Measurements from ENCODE around the gene GBF1.
"Not testable (repeated sequence)": the region's sequence is repeated elsewhere in the genome, so short reads cannot be mapped to it uniquely, and the experiment has no call there.

The GBF1 gene

DNA sequence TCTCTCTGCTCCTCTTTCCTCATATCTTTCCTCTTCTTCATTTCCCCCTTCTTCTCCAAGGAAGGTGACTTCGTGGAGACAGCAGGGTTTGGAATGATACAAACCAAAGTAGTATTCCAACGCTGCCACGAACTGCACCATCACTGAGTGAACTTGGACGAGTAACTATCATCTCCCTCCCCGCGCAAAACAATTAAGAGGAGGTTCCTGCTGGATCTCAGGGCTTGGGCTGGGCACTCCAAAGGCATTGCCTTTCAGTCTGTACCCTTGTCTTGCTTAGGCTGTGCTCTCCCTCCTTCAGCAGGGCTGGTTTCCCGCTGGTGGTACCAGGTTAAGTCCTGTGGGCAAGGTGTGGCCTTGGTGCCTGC is 3.2 kb upstream of the GBF1 start:
- TF ChIP-seq, protein P1, sequence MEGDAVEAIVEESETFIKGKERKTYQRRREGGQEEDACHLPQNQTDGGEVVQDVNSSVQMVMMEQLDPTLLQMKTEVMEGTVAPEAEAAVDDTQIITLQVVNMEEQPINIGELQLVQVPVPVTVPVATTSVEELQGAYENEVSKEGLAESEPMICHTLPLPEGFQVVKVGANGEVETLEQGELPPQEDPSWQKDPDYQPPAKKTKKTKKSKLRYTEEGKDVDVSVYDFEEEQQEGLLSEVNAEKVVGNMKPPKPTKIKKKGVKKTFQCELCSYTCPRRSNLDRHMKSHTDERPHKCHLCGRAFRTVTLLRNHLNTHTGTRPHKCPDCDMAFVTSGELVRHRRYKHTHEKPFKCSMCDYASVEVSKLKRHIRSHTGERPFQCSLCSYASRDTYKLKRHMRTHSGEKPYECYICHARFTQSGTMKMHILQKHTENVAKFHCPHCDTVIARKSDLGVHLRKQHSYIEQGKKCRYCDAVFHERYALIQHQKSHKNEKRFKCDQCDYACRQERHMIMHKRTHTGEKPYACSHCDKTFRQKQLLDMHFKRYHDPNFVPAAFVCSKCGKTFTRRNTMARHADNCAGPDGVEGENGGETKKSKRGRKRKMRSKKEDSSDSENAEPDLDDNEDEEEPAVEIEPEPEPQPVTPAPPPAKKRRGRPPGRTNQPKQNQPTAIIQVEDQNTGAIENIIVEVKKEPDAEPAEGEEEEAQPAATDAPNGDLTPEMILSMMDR (IDR thresholded peaks at IDR 0.05; ENCODE audit: extremely low read depth, missing control alignments), result no peak

GRCh38 chr10:102243309-102243708 is 2.0 kb upstream of the GBF1 start:
- DNase-seq (ENCODE audit: low spot score), result no peak
- TF ChIP-seq, protein P1 (IDR thresholded peaks at IDR 0.05; ENCODE audit: extremely low read depth, missing control alignments), result no peak

More for the DNA sequence above, 3.2 kb upstream of the GBF1 start:
- DNase-seq (ENCODE audit: low spot score), result no peak

DNA sequence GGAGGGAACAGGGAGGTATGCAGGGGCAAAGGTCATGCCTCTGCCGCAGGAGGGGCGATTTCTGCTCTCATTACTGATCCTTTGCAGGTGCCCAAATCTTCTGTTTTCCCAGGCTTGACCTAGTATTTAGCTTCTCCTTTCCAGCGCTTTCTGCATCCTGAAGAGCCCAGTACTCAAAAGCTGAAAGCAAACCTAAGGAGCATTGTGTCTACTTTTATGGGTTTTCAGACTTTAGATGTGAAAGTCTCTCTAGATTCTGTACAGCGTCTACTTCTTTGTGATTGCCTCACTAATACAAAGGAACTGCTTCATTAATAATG is 560 bp downstream of the GBF1 start:
- TF ChIP-seq, protein P1 (IDR thresholded peaks at IDR 0.05; ENCODE audit: extremely low read depth, missing control alignments), result no peak
- DNase-seq (ENCODE audit: low spot score), result no peak

GRCh38 chr10:102246261-102246660 is 929 bp downstream of the GBF1 start:
- no peak for DNase-seq (ENCODE audit: low spot score)
- TF ChIP-seq, protein P1 (IDR thresholded peaks at IDR 0.05; ENCODE audit: extremely low read depth, missing control alignments), result no peak

- DNase-seq (ENCODE audit: low spot score), result no peak
- TF ChIP-seq, protein P1 (IDR thresholded peaks at IDR 0.05; ENCODE audit: extremely low read depth, missing control alignments), result no peak
These were observed 2.4 kb downstream of the GBF1 start for GRCh38 chr10:102247734-102248133.

DNA sequence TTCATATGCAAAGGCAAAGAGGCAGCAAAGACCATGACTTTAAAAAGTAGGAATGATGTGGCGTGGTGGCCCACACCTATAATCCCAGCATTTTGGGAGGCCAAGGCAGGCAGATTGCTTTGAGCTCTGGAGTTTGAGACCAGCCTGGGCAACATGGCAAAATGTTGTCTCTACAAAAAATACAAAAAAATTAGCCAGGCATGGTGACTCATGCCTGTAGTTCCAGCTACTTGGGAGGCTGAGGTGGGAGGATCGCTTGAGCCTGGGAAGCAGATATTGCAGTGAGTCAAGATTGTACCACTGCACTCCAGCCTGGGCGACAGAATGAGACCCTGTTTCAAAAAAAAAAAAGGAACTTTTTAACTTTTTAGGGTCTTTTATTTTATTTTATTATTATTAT is 7.2 kb downstream of the GBF1 start:
- DNase-seq (ENCODE audit: low spot score), result not testable (repeated sequence)

- DNase-seq (ENCODE audit: low spot score), result no peak
- TF ChIP-seq, protein P1 (IDR thresholded peaks at IDR 0.05; ENCODE audit: extremely low read depth, missing control alignments), result no peak
These were observed 9.1 kb downstream of the GBF1 start for GRCh38 chr10:102254426-102254825.

DNA sequence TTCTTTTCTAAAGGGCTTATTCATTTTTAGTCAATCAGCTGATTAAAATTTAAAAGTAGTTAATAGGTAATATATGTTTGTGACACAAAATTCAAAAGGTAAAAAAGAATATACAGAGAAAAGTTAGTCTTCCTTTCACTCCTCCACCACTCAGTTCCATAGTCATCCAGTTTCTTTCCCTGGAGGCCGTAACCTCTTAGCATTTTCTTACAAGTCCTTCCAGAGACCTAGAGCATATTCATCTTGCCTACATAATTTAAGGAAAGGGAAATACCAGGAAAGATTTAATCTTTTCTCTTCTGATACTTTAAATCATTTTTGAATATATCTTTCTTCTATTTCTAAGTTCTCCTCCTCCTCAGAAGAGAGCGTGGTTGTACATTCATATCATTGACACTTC is 10.1 kb downstream of the GBF1 start:
- TF ChIP-seq, protein P1 (IDR thresholded peaks at IDR 0.05; ENCODE audit: extremely low read depth, missing control alignments), result no peak
- DNase-seq (ENCODE audit: low spot score), result no peak
